HEK293T (cell line): ENCODE measurements around the gene CALN1.

ENCODE experiments used
- CTCF ChIA-PET: fragments of 350-600 bp; formaldehyde crosslinking; extraction: SDS; loops from one replicate; lab custom pipeline; 2021; ENCODE audit warnings: antibody characterized with exemption, inconsistent platforms; lab: Yijun Ruan, JAX
- POLR2A ChIA-PET: fragments of 350-600 bp; formaldehyde crosslinking; extraction: SDS; loops from one replicate; lab custom pipeline; 2020; ENCODE audit warnings: antibody characterized with exemption, inconsistent platforms; lab: Yijun Ruan, JAX
- DNase-seq: peaks from one replicate; pipeline ENCODE4 v3.0.0; 2012; ENCODE audit warnings: mixed read lengths; ENCODE audit errors: extremely low spot score
- ARNT ChIP-seq: fragments of 450-650 bp; IDR thresholded peaks from 2 replicates; pipeline ENCODE4 v1.6.1; 2017; ENCODE audit warnings: mild to moderate bottlenecking
- BHLHE40 ChIP-seq: fragments of 450-650 bp; IDR thresholded peaks from 2 replicates; pipeline ENCODE4 v1.6.1; 2016; ENCODE audit warnings: mild to moderate bottlenecking, moderate library complexity, borderline replicate concordance
- CTBP1 ChIP-seq: fragments of 450-650 bp; IDR thresholded peaks from 2 replicates; pipeline ENCODE4 v1.6.1; 2016; ENCODE audit warnings: borderline replicate concordance
- FOXA1 ChIP-seq: fragments of 450-650 bp; IDR thresholded peaks from 2 replicates; pipeline ENCODE4 v1.6.1; 2016; ENCODE audit warnings: mild to moderate bottlenecking
- FOXK2 ChIP-seq: fragments of 450-650 bp; IDR thresholded peaks from 2 replicates; pipeline ENCODE4 v1.6.1; 2016; ENCODE audit warnings: mild to moderate bottlenecking
- FOXM1 ChIP-seq: fragments of 450-650 bp; IDR thresholded peaks from 2 replicates; pipeline ENCODE4 v1.6.1; 2017; ENCODE audit warnings: mild to moderate bottlenecking, borderline replicate concordance
- HDGF ChIP-seq: fragments of 450-650 bp; IDR thresholded peaks from 2 replicates; pipeline ENCODE4 v1.6.1; 2017; ENCODE audit warnings: antibody characterized with exemption, borderline replicate concordance
- L3MBTL2 ChIP-seq: fragments of 450-650 bp; conservative IDR thresholded peaks from 2 replicates; pipeline ENCODE4 v1.6.1; 2016; ENCODE audit warnings: mild to moderate bottlenecking
- LEF1 ChIP-seq: fragments of 450-650 bp; IDR thresholded peaks from 2 replicates; pipeline ENCODE4 v1.6.1; 2017; ENCODE audit warnings: mild to moderate bottlenecking, borderline replicate concordance
- NFRKB ChIP-seq: fragments of 450-650 bp; IDR thresholded peaks from 2 replicates; pipeline ENCODE4 v1.6.1; 2016; ENCODE audit warnings: mild to moderate bottlenecking, moderate library complexity
- SP1 ChIP-seq: fragments of 450-650 bp; IDR thresholded peaks from 2 replicates; pipeline ENCODE4 v1.6.1; 2017
- SUZ12 ChIP-seq: fragments of 450-650 bp; IDR thresholded peaks from 2 replicates; pipeline ENCODE4 v1.6.1; 2016; ENCODE audit warnings: mild to moderate bottlenecking
- TARDBP ChIP-seq: fragments of 450-650 bp; IDR thresholded peaks from 2 replicates; pipeline ENCODE4 v1.6.1; 2016
- ZNF384 ChIP-seq: fragments of 450-650 bp; IDR thresholded peaks from 2 replicates; pipeline ENCODE4 v1.6.1; 2016
- TF ChIP-seq, protein P1 (sequence below): fragments of 450-650 bp; IDR thresholded peaks from 2 replicates; pipeline ENCODE4 v1.6.1; 2016

CALN1 gene

DNA sequence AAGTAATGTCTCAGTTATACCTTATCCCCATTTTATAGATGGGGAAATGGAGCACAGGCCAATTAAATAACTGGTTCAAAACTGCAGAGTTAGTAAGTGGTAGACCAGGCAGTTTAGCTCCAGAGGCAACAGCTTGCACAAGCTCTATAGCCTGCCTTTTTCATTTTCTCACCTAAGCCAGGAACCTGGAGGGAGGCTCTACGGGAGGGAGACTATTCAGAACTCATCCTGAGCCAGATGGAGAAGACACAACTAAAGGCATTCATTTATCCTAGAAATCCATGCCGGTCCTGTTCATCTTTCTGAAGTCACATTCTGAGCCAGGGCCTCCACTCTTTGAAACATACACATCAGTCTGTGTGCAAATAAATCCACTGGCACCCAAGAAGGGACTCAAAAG, 103.2 kb downstream of the CALN1 start:
- ChIA-PET POLR2A (no interaction called here), CTCF (no interaction called here)
- TF ChIP-seq, protein P1, sequence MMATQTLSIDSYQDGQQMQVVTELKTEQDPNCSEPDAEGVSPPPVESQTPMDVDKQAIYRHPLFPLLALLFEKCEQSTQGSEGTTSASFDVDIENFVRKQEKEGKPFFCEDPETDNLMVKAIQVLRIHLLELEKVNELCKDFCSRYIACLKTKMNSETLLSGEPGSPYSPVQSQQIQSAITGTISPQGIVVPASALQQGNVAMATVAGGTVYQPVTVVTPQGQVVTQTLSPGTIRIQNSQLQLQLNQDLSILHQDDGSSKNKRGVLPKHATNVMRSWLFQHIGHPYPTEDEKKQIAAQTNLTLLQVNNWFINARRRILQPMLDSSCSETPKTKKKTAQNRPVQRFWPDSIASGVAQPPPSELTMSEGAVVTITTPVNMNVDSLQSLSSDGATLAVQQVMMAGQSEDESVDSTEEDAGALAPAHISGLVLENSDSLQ, result no peak
- TF ChIP-seq TARDBP, result no peak
- no peak for TF ChIP-seq LEF1
- TF ChIP-seq ARNT, result no peak
- TF ChIP-seq ZNF384, result no peak
- TF ChIP-seq CTBP1, result no peak
- no peak for TF ChIP-seq FOXK2
- no peak for TF ChIP-seq SP1
- no peak for DNase-seq

GRCh38 chr7:72307566-72307965, 104.6 kb downstream of the CALN1 start:
- ChIA-PET POLR2A (no interaction called here), CTCF (no interaction called here)
- no peak for DNase-seq
- TF ChIP-seq L3MBTL2 (no peak), FOXM1 (no peak), TARDBP (no peak), HDGF (no peak)
- TF ChIP-seq, protein P1, result no peak

GRCh38 chr7:72298912-72299311, 113.2 kb downstream of the CALN1 start:
- ChIA-PET CTCF (no interaction called here), POLR2A (no interaction called here)
- TF ChIP-seq FOXM1, result no peak
- TF ChIP-seq SP1, result no peak
- no peak for TF ChIP-seq SUZ12
- TF ChIP-seq BHLHE40, result no peak
- TF ChIP-seq LEF1, result no peak
- no peak for TF ChIP-seq TARDBP
- no peak for TF ChIP-seq FOXK2
- no peak for TF ChIP-seq HDGF
- no peak for TF ChIP-seq ARNT
- DNase-seq, result no peak

DNA sequence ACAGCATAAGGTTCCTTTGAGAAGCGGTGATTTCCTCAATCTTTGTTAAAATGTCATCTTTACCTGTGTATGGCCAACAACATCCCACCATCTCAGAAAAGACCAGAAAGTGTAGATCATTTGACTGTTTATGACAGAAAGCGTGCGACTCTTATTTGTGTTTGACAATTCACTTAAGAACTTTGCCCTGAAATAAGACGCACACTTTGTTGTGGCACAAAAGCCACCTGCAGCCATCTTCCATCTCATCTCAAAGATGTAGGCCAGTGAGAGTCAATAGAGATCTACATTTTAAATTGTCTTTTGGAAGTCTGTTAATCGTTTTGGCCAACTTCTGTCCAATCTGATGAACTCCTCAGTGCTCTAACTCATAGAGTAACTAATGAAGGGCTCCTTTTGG, 114.0 kb downstream of the CALN1 start:
- CTCF ChIA-PET, result no interaction called here
- POLR2A ChIA-PET, result no interaction called here
- DNase-seq, result no peak
- TF ChIP-seq SP1 (no peak), BHLHE40 (no peak), ARNT (no peak), SUZ12 (no peak), ZNF384 (no peak), TARDBP (no peak), L3MBTL2 (no peak), NFRKB (no peak), CTBP1 (no peak), LEF1 (no peak), HDGF (no peak), FOXM1 (no peak)
- TF ChIP-seq, protein P1, result no peak

- DNase-seq, result no peak
- POLR2A ChIA-PET, result no interaction called here
- CTCF ChIA-PET, result no interaction called here
- TF ChIP-seq TARDBP (no peak), SUZ12 (no peak), L3MBTL2 (no peak), HDGF (no peak), FOXA1 (no peak), NFRKB (no peak), ZNF384 (no peak), FOXM1 (no peak), LEF1 (no peak), BHLHE40 (no peak), ARNT (no peak), CTBP1 (no peak), FOXK2 (no peak)
- TF ChIP-seq, protein P1, result no peak
Observed at GRCh38 chr7:72297636-72298035, 114.5 kb downstream of the CALN1 start.

GRCh38 chr7:72292794-72293193, 119.3 kb downstream of the CALN1 start:
- TF ChIP-seq FOXK2 (no peak), ZNF384 (no peak)
- no peak for DNase-seq
- POLR2A ChIA-PET, result no interaction called here
- CTCF ChIA-PET, result no interaction called here

DNA sequence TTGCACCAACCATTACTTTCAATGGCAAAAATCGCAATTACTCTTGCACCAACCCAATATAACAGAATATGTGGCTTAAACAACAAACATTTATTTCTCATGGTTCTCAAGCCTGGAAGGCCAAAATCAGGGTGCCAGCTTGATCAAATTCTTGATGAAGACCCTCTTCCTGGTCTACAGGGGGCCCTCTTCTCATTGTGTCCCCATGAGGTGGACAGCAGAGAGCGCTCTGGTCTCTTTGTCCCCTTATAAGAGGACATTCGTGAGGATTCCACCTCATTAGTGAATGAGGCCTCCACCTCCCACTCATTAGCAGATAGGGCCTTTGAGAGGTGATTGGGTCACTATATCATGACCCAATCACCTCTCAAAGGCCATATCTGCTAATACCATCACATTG, 120.0 kb downstream of the CALN1 start:
- no peak for DNase-seq
- ChIA-PET CTCF (no interaction called here), POLR2A (no interaction called here)
- TF ChIP-seq BHLHE40, result no peak
- no peak for TF ChIP-seq TARDBP
- no peak for TF ChIP-seq SP1
- TF ChIP-seq FOXA1, result no peak
- TF ChIP-seq LEF1, result no peak
- no peak for TF ChIP-seq CTBP1
